ENCODE measurements around the gene EIF4E1B.
A peak's percentile ranks its signal among the peaks of the same experiment; 100 is the strongest.

Gene EIF4E1B

GRCh38 chr5:176692839-176693476 lies 62.5 kb downstream of the EIF4E1B start:
- peak; percentile 17 to 92 (median 77) for DNase-seq

GRCh38 chr5:176693477-176693851 lies 63.0 kb downstream of the EIF4E1B start:
- no peak for DNase-seq

GRCh38 chr5:176694146-176694545 lies 63.7 kb downstream of the EIF4E1B start:
- DNase-seq: no peak

GRCh38 chr5:176694631-176695030 lies 64.2 kb downstream of the EIF4E1B start:
- DNase-seq: no peak

GRCh38 chr5:176695073-176695472 lies 64.6 kb downstream of the EIF4E1B start:
- DNase-seq: peak in 1 of 3 experiments; percentile 9
